HG02981 (cell line): ENCODE data around the gene FAM193B.

ENCODE experiments used
- ATAC-seq: cut with Tn5 transposase; IDR thresholded peaks from one replicate; pipeline ENCODE4 v1.9.1; 2021; ENCODE audit warnings: mild to moderate bottlenecking, moderate library complexity; ENCODE audit not compliant: unreplicated experiment

Gene FAM193B

GRCh38 chr5:177554474-177555111, at the start of gene FAM193B:
FAM193B (minus strand) TSS chr5:177554563; CDS start chr5:177554458, 105 bp downstream.
- ATAC-seq, result peak; percentile 90

GRCh38 chr5:177604116-177604521, 49.8 kb upstream of the FAM193B start:
- ATAC-seq, result no peak

GRCh38 chr5:177603631-177604030, 49.3 kb upstream of the FAM193B start:
- no peak for ATAC-seq

- ATAC-seq, result no peak
These were observed 48.1 kb upstream of the FAM193B start for GRCh38 chr5:177602458-177602830.

- ATAC-seq, result no peak
These were observed 47.5 kb upstream of the FAM193B start for GRCh38 chr5:177601577-177602457.

GRCh38 chr5:177601126-177601525, 46.8 kb upstream of the FAM193B start:
- no peak for ATAC-seq

- ATAC-seq, result peak; percentile 8
These were observed 46.2 kb upstream of the FAM193B start for GRCh38 chr5:177600508-177601018.

- peak; percentile 84 for ATAC-seq
These were observed 45.6 kb upstream of the FAM193B start, which contains the start of gene B4GALT7 for GRCh38 chr5:177599731-177600507. B4GALT7 (plus strand) TSS chr5:177600132; CDS start chr5:177600211, 79 bp downstream.

- ATAC-seq, result no peak
These were observed 44.1 kb upstream of the FAM193B start for GRCh38 chr5:177598477-177598876.

- no peak for ATAC-seq
These were observed 42.4 kb upstream of the FAM193B start for GRCh38 chr5:177596775-177597238.

GRCh38 chr5:177595991-177596774, 41.8 kb upstream of the FAM193B start:
- no peak for ATAC-seq

- ATAC-seq, result no peak
These were observed 40.7 kb upstream of the FAM193B start for GRCh38 chr5:177595026-177595585.

- ATAC-seq, result no peak
These were observed 39.7 kb upstream of the FAM193B start for GRCh38 chr5:177594071-177594470.

GRCh38 chr5:177593511-177593910, 39.1 kb upstream of the FAM193B start:
- no peak for ATAC-seq

GRCh38 chr5:177592905-177593304, 38.5 kb upstream of the FAM193B start:
- ATAC-seq, result no peak

GRCh38 chr5:177592010-177592834, 37.9 kb upstream of the FAM193B start, which contains the start of gene TMED9:
TMED9 (plus strand) TSS chr5:177592203; CDS start chr5:177592215, 12 bp downstream.
- ATAC-seq, result peak; percentile 92

GRCh38 chr5:177591690-177592009, 37.3 kb upstream of the FAM193B start:
- no peak for ATAC-seq

GRCh38 chr5:177590406-177590805, 36.0 kb upstream of the FAM193B start:
- no peak for ATAC-seq

GRCh38 chr5:177588413-177588909, 34.1 kb upstream of the FAM193B start:
- ATAC-seq, result no peak
